Activated CD8-positive, alpha-beta memory T cell treated with anti-CD3 and anti-CD28 coated beads for 24 hours (primary cell): ENCODE results near the gene PRKACA.

Source experiments
- DNase-seq: peaks from one replicate; pipeline ENCODE4 v3.0.0-alpha.2; 2020

The PRKACA gene

DNA sequence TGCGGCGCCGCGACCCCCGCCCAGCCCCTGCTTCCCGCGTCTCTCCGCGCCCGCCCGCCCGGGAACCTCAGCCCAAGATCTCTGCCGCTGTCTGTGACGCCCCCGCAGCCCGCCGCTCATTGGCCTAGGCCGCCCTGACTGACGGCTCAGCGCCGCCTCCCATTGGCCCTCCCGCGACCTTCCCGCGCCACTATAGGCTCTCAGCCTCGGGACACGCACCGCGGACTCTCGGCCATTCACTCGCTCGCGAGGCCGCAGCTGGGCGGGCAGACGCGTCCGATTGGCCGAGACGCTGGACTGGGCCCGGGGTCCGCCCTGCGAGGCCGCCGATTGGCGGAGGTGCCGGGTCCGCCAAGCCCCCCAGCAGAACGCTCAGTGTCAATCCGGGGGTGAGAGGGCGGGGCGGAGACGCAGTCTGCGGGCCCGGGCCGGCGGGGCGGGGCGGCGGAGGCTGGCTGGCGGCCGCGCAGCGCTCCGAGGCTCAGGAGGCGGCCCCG, at the start of gene PRKACA:
Gene PRKACA (minus strand): TSS at position 95 of the 497 bp plus-strand sequence. CDS start 215 bp downstream, outside the sequence.
- peak; percentile 97 for DNase-seq

DNA sequence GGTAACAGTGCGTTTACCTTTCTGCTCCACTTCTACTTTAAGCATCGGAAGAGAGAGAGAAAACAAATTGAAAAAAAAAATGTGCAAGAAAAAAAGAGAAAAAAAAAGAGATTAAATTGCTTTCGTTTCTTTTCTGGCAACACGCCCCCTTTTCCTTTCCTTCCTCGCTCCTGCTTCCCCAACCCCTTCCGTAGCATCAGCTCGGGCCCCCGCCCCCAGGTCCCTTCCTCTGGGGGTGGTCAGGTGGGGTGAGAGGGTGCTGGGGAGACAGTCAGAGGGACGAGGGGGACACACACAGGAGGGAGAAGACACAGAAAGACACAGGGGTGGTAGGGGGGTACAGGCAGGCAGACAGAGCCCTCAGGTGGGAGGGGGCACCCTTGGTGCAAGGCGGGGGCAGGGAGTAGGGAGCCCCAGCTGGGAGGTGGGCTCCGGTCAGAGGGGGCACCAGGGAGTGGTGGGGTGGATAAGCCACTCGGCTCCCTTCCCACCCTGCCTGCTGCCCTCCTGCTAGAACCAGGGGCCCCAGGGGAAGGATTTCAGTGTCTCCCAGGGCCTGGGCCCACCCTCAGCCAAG, 49.5 kb upstream of the PRKACA start:
- peak; percentile 62 for DNase-seq

DNA sequence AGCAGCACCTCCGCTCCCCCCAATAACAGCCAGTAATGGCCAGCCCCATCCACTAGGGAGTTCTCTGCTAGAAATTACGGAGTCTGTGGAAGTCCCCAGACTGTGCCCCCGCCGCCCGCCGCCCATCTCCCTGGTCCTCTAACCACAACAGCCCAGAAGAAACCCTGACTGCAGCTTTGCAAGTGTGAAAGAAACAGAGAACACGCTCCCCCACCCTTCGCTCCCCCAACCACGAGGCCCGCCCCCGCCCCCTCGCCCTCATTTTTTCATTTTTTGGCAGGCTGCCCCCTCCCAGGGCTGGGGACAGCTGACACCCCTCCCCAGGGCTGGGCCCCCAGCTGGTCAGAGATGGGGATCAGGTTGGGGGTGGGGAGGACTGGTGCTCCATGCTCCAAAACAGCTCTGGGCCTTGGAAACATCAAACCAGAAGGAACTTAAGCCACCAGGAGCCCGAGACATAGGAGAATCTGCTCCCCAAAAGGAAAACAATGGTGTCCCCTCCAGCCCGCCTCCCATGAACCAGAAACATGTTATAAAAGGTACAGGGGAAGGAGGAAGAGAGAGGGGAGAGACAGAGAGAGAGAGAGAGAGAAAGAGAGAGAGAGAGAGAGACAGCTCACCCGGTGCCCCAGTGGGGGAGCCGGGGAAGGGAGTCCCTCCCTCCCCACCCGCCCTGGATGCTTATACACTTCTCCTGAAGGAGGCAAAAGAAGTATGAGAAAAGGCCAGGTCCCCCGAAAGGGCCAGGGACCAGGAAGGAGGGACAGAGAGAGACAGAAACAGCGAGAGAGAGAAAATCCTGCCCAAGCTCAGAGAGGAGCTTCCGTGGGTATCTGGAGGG, 48.6 kb upstream of the PRKACA start:
- DNase-seq, result peak; percentile 61

DNA sequence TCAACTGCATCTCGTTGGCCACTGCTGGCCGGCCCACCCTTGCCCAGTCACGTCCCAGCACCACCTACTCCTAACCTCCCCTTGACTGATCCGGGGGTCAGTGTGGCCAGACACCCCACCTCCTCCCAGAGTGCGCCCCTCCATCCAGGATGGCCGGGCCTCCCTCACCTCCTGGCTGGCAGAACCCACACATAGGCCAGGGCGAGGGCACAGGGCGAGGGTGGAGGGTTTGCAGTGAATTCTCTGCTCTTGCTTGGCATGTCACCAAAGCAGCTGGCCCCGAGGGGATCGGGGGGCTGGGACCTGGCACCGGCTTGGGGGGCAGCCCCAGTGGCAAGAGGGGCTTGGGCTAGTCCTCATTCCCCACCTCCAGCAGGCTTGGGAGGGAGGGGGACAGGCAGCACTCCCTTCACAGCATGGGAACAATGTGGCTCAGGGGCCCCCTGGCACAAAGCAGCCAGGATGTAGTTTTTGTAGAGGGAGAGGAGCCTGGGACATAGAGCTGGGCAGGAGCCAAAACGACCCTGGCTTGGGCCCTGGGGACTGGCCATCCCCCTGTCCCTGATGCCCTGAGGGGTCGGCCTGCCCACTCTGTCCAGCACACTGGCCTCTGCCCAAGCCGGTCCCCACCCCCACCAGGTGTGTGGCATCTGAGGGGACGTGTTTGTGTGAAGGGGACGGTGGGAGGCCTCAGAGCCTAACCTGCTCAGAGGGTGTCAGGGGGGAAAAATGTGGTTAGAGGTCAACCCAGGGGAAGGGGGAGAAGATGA, 47.3 kb upstream of the PRKACA start:
- no peak for DNase-seq

DNA sequence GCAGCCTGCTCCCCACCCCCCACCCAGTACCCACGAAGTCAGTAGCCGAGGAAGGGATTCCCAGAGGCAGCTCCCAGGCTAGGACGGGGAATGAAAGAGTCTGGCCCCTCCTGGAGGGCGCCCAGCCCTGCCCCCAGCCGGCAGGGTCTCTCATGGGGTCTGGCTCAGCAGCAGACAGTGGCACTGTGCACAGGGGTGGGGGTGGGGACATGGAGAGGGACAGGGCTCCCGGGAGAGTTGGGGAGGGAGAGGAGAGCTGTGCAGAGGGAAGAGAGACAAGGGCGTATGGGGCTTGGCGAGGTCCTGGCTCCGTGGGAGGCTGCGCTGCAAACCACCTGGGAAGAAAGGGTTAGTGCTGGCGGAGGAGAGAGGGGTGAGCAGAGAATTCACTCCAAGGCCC, 46.5 kb upstream of the PRKACA start:
- DNase-seq, result no peak

DNA sequence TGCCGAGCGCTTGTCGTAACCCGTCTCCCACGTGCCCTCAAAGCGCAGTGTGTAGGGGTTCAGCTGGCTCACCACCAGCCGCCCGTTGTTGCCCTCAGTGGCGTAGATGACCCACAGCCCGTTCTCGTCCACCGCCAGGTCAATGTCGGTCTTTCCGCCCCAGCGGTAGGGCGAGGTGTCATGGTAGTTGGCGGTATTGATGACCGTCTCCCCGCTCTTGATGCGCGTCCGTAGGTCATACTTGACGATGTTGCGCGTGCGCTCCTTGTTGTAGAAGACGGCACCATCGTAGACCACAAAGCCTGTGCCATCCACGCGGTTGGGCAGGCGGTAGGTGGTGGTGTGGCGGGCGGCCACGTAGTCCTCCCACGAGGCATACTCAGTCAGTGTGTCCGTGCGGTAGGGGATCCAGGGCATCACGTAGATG, 45.3 kb upstream of the PRKACA start:
- no peak for DNase-seq

DNA sequence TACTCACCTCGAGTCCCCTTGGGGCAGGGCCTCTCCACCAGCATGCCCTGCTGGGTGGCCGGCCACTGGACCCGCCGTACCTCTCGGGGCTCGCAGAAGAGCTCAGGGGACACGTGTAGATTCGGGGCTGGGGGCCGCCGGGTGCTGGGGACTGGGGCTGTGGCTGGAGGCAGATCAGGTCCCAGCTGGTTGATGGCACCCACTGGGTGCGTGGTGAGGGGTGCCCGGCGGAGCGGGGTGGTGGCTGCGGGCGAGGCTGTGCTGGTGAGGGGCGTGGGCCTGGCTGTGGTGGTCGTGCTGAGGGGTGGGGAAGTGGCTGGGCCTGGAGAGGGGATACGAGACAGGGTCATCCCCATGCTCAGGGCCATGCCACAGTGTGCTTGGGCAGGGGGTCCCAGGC, 43.7 kb upstream of the PRKACA start:
- no peak for DNase-seq

DNA sequence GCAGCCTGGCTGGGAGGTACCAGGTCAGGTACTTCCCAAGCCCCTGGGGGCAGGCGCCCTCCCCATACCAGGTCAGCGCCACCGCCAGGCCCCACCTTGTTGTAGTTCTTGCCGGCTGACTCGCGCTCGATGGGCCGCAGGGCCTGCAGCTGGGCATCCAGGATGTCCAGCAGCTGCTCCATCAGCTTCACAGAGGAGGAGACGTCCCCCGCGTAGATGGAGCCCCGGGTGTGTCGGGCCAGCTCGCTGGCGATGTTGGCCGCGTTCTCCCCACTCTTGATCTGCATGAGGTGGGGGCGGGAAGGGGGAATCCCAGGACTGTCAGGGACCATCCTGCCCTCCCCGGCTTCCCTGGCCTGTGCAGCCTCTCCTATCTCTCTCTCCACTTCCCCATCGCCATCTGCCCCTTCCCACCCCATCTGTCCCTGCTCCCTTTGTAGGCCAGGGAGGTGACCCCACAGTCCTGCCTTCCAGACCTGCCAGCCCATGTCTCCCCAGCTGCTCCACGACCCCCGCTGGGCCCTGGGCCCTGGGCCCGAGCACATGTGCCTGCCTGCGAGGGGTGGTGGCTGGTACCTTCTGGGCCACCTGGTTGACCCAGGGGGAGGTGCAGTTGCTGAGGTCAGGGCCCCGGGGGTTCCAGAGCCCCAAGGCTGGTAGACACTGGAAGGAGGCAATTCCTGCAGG, 42.6 kb upstream of the PRKACA start:
- no peak for DNase-seq

DNA sequence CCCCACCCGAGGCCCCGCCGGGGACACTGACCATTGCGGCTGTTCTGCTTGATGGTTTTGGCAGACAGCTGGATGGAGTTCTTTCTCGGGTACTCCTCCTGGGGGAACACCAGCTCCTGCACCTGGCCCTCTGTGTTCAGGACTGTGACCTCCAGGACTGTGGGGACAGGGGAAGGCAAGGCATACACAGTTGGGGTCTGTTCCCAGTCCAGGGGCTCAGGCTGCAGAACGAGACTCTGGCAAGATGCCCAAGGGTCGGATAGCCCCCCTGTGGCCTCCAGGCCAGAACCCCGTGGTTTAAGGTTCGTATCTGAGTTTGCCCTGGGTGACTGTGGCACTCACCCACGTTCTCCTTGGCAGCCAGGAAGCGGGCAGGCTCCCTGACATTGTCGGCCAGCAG, 41.5 kb upstream of the PRKACA start:
- DNase-seq, result no peak

DNA sequence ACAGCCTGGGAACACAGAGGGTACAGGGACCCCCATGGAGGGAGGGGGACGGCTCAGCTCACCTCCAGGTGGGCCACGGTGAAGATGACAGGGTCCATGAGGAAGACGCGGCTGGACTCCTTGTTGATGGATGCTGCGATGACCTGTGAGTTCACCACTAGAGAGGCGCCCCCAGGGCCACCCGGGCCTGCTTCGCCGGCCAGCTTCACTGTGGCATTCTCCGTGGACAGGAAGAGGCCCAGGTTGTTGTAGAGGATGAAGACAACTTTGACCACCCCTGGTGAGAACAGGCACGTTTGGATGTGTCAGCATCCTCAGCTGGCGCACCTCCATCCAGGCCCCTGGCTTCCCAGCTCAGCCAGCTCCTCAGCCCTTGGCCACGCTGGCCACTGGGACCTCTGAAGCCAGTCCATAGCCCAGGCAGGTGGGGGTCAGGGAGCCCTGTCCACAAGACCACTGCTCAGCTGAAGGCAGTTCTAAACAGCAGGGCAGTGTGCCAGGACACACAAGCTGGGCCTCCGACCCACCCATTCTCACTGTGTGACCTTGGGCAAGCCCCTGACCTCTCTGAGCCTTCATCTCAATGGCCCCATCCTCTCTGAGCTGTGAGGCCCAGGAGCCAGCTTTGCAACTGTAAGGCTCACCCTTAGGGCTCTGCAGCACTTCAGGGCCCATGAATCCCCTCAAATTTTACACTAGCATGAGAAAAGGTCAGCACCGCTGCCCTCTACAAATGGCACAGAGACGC, 40.9 kb upstream of the PRKACA start:
- no peak for DNase-seq

DNA sequence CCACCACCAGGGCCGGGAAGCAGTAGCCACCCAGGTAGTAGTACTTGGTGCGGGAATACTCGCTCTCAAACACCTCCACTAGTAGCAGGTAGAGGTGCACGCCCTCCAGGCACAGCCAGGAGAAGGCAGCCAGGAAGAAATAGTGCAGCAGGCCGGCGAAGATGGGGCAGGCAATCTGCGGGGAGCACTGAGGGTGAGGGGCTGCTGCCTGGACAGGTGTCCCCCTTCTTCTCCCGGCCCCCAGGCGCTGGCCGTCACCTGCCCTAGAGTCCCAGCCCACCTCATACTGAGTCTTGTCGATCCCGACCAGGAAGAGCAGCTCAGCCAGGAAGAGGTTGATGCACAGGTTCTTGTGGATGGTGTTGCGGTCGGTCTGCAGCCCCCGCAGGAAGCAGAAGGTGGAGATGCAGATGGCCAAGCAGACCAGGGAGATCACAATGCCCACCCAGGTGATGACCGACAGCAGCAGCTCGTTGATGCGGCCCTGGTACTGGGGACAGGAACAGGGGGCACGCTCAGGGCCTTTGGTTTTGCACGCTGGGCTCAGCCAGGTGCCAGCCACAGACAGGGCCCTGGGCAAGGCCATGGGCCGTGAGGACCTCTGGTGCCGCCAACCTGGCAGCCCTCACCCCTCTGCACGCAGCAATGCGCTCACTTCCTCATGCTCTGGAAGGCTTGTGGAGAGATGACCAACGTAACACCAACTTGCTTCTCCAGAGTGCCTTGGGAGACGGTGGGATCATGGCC, 39.6 kb upstream of the PRKACA start:
- no peak for DNase-seq

DNA sequence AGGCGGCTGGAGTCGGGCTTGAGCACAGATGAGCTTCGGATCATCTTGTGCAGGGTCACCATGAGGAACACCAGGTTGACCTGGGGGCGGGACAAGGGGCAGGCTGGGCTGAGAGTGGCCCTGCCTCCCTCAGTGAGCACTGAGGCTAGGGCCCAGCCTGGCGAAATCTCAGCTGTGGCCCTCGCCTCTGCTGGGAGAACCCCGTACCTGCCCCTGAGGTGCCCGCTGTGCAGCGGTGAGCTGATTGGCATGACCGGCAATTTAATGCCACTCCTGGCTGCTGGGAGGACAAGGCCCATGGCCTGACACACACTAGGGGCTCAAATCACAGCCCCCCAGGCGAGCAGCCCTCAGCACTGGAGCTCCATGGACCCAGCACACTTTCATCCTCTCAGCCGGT, 38.6 kb upstream of the PRKACA start:
- DNase-seq, result no peak

DNA sequence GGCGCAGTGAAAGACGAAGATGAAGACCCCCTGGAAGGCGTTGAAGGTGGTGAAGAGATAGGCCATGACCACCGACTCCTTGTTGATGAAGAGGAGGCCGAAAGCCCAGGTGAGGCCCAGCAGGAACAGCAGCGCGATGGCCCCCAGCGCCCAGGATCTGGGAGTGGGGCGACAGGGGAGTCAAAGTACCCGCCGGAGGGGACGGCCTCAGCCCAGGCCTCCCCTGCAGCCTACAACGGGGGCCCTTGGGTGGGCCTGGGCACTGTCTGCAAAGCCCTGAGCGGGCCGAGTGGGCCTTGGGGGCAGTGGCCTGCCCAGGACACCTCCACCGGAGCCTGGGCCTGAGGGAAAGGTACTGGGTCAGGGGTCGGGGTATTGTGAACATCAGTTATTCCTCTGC, 37.8 kb upstream of the PRKACA start:
- no peak for DNase-seq

DNA sequence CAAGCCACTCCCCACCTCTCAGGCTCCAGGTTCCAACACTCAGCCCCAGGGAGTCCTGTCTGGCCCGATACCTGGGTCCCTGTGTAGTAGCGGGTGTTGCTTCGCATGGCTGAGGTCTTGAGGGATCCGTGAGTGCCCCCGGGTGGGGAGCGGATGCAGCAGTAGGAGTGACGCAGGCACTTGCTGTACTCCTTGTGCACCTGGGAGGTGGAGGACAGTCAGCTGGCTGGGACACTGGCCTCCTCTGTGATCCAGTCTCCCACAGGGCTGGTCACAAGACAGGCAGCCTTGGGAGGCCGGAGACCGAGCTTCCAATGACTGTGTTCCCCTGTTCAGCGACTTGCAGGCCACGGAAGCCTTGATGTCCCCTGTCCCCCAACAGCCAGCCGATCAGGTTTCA, 35.2 kb upstream of the PRKACA start:
- DNase-seq, result no peak

DNA sequence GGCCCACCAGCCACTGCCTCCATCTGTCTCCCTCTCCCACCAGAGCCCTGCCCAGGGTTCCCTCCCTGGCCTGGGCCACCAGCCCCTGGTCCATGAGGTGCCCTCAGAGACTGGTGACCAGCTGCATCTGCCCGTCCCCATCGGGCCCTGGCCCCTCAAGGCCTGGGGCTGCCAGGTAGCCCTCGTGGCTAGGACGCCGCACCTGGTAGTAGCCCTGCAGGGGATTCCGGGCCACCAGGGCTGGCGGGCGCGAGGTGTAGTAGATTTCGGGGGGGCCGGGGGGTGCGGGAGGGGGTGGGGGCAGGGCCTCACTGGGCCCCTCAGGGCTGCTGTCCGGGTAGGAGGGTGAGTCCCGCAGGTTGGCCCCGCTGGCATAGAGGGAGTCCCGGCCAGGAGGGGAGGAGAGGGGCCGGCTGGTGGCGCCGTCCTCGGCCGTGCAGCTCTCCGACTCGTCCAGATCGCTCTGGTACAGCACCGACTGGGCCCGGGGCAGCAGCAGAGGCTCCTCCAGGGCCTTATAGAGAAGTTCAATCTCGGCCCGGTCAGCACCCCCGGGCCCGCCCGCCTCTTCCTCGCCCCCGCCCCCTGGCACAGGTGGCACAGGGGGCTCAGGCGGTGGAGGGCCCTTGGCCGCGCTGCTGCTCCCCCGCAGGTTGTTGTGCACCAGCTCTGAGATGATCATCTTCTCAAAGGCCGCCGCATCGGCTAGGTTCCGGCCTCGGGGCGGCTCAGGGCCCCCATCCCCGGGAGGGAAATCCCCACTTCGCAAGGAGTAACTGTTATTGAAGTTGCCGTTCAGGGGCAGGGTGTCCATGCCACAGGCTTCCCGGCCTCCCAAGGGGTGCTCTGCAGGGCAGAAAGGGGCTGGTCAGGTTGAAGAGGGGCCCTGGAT, 33.5 kb upstream of the PRKACA start:
- no peak for DNase-seq

DNA sequence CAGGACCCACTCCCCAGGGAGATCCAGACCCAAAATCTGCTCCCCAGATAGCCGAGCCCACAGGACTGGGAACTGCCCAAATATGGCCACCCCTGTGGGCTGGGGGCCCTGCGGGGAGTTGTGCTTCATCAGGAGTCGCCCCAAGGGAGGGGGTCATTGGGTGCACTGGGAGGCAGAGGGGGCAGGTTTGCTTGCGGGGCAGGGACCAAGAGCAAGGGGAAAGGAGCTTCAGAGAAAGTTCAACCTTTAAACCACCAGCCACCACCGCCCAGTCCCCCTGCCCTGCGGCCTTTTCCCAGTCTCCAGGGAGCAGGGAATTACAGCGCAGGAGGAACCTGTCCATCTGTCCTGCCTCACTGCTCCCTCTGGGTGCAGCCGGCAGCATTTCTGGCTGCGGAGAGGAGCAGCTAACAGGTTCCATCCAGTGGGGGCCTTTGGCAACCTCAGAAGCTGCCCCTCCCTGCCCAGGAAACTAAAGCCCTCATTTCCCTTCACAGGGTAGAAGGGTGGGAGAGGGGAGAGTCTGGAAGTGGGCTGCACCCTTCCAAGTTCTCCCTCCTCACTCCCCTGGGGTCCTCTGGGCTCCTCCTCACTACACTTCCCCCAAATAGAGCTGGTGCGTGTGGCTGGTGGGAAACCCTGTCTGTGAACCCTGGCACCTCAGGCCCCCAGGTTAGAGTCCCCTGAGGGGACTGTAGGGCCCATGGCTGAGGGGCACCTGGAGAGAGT, 32.6 kb upstream of the PRKACA start:
- DNase-seq, result peak; percentile 67

DNA sequence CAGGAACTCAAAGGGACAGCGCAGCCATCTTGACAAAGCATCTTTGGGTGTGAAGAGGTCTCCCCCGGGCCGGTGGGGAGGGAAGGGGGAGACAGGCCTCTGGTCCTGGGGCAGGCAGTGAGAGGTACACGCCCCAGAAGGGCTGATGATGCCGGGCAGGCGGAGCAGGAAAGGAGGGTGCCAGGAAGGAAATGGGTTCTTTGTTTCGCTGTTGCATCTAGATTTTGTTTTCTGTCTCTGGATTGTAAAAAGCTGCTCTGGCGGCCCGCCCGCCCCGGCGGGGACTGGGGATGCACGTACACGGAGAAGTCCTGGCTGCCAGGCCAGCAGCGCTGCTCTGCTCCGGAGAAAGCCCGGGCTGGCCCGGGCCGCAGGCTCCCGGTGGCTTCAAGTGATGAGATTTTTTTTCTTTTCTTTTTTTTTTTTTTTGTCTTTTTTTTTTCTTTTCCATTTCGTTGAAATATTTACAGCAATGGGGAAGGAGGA, 32.0 kb upstream of the PRKACA start:
- peak; percentile 84 for DNase-seq

DNA sequence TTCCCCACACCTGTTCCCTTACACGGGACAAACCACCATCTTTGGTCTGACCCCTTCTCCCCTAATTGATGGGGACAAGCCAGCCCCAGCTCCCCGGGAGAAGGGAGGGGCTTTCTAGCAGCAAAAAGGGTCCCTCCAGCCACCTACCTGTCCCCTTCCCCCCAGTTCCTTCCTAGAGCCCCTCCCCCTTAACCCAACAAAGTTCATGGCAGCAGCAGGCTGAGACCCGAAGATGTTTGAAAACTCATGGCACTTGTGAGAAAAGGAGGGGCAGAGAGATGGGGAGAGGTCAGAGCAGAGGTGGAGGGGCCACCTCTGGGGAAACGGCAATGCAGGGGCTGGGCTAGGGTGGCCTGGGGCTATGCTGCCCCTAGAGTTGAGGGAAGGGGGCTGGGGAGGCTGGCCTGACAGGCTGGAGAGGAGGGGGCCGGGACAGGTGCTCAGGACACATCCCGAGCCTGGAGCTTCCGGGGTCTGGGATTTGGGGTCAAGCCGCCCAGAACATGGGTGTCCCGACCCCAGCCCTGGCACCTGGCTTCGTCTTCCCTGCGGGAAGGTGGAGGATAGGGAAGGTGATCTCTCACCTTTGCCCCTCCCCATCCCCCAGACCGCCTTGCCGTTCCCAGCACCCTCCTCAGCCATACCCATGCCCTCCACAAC, 31.3 kb upstream of the PRKACA start:
- no peak for DNase-seq
